Sigmoid colon (tissue), 7 donors: ENCODE results near the gene ALDH1L1. TPM values are rescaled to one million over a fixed set of nuclear protein-coding genes. Genes with fewer than 3 reads are reported as not detected.
A peak's percentile ranks its signal among the peaks of the same experiment; 100 is the strongest.

Experiments used
- DNase-seq: peaks from one replicate; pipeline ENCODE4 v3.0.0-alpha.2; 2019
- H3K27ac ChIP-seq, 4 donors: fragments of 200-600 bp; sonication (generic); one replicate each; pipeline ENCODE4 v1.5.1; 2016 to 2019; ENCODE audit warnings: mild to moderate bottlenecking in 1 of 4
- H3K27me3 ChIP-seq, 3 donors: fragments of 200-600 bp; sonication (generic); one replicate each; pipeline ENCODE4 v1.5.1; 2019; ENCODE audit warnings: mild to moderate bottlenecking in 1 of 3
- H3K36me3 ChIP-seq, 4 donors: fragments of 200-600 bp; sonication (generic); one replicate each; pipeline ENCODE4 v1.5.1; 2016 to 2019
- H3K4me1 ChIP-seq, 4 donors: fragments of 200-600 bp; sonication (generic); one replicate each; pipeline ENCODE4 v1.5.1; 2017 to 2019
- H3K4me3 ChIP-seq, 4 donors: fragments of 200-600 bp; sonication (generic); one replicate each; pipeline ENCODE4 v1.5.1; 2017 to 2019; ENCODE audit warnings: mild to moderate bottlenecking in 2 of 4, moderate library complexity in 1 of 4
- H3K9me3 ChIP-seq, 4 donors: fragments of 200-600 bp in 3 of 4; sonication (generic) in 3 of 4; one replicate each; pipeline versions ENCODE4 v1.5.1 to v1.6.1; 2013 to 2019
- EP300 ChIP-seq, 4 donors: sonication (generic); formaldehyde crosslinking; IDR thresholded peaks; one replicate each; pipeline ENCODE4 v1.6.1; 2017; ENCODE audit warnings: antibody characterized with exemption in 4 of 4
- POLR2A ChIP-seq, 2 donors: fragments of 450-650 bp; IDR thresholded peaks; one replicate each; pipeline ENCODE4 v1.6.1; 2016; ENCODE audit warnings: antibody characterized with exemption in 2 of 2, mild to moderate bottlenecking in 2 of 2, moderate library complexity in 2 of 2
- POLR2AphosphoS5 ChIP-seq, 4 donors: sonication (generic); formaldehyde crosslinking; IDR thresholded peaks; one replicate each; pipeline ENCODE4 v1.6.1; 2017; ENCODE audit warnings: antibody characterized with exemption in 4 of 4
- WGBS, 2 donors: extraction: QIAGEN DNeasy Blood & Tissue Kit; methylation state at CpG; one replicate each; pipeline ENCODE4 v1.1.7; 2013; 5-methylcytosine and 5-hydroxymethylcytosine counted together
- intact Hi-C: fragments of 100-400 bp; cut with DNase I; formaldehyde crosslinking; loops from one replicate; pipeline ENCODE4 v1.15.1; 2023
- polyA plus RNA-seq, 3 donors: library from polyadenylated mRNA; stranded (reverse); fragments of 200-250 nt; gene quantifications; one replicate each; pipeline ENCODE4 v1.2.3, GENCODE V29; 2013
- total RNA-seq, 4 donors: library from RNA; depleted of rRNA; stranded (reverse); fragments of >200 nt; gene quantifications; one replicate each; pipeline ENCODE4 v1.1.0, GENCODE V29; 2016
- TF ChIP-seq, protein P1 (sequence below), 4 experiments: fragments of 450-650 bp in 3 of 4; fragments of 200-600 bp in 1 of 4; IDR thresholded peaks; one replicate each; pipeline ENCODE4 v1.5.1; 2016 to 2019; ENCODE audit warnings: antibody characterized with exemption in 4 of 4, mild to moderate bottlenecking in 3 of 4, moderate library complexity in 2 of 4
- donor health status: healthy with polysubstance abuse.
- donor health status: Bipolar disorder and iron deficiency.
- donor health status: healthy.

Gene ALDH1L1
- total and polyA plus RNA-seq, 7 donors, result 7.2 to 32.5 (median 15.0) TPM

DNA sequence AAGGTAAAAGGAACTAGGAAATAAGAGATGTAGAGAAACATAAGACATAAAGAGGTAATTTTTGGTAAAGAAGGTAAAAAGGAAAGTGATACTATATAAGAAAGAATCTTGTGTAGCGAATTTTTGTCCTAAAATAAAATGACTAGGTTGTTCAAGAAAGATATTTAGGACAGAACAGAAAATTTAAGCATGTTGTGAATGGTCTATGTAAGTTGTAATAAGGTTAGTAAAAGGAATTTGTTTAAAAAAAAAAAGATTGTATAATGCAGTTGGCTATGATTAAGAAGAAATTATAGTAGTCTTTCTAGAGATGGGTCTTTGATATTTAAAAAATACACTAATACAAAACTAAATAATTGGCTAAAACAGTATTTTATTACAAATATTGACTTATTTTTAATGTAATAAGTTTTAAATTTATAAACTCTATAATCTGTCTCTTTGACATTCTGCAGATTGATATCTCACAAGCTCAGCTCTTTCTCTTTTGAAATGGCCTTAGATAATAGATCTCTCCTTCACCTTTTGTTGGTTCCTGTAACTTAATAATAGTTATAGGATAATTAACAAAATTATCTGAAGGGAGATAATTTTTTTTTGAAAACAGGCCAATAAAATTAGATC lies 92.7 kb downstream of the ALDH1L1 start:
- TF ChIP-seq POLR2A (IDR thresholded peaks at IDR 0.05) (no peak), EP300 (IDR thresholded peaks at IDR 0.05) (no peak), POLR2AphosphoS5 (IDR thresholded peaks at IDR 0.05) (no peak)
- TF ChIP-seq, protein P1, sequence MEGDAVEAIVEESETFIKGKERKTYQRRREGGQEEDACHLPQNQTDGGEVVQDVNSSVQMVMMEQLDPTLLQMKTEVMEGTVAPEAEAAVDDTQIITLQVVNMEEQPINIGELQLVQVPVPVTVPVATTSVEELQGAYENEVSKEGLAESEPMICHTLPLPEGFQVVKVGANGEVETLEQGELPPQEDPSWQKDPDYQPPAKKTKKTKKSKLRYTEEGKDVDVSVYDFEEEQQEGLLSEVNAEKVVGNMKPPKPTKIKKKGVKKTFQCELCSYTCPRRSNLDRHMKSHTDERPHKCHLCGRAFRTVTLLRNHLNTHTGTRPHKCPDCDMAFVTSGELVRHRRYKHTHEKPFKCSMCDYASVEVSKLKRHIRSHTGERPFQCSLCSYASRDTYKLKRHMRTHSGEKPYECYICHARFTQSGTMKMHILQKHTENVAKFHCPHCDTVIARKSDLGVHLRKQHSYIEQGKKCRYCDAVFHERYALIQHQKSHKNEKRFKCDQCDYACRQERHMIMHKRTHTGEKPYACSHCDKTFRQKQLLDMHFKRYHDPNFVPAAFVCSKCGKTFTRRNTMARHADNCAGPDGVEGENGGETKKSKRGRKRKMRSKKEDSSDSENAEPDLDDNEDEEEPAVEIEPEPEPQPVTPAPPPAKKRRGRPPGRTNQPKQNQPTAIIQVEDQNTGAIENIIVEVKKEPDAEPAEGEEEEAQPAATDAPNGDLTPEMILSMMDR (IDR thresholded peaks at IDR 0.05), result no peak
- Histone ChIP-seq H3K36me3 (no peaks in the 10 kb centered on the region), H3K4me1 (peaks cover 0 to 14% (median 8%) of the 10 kb centered on the region in 4 donors), H3K27me3 (no peaks in the 10 kb centered on the region), H3K9me3 (peaks cover 0 to 3% (median 0%) of the 10 kb centered on the region in 4 donors), H3K27ac (no peak overlapping the region), H3K4me3 (no peak overlapping the region)
- intact Hi-C loops, result no loop called here
- no peak for DNase-seq
- WGBS, 2 donors, result 90 to 91% methylated on average over 1 of the region's 1 CpG

- WGBS, 2 donors, result 77 to 79% methylated on average over 2 of the region's 2 CpGs
- intact Hi-C loops, result no loop called here
- no peak overlapping the region for H3K4me3 ChIP-seq
- TF ChIP-seq, protein P1 (IDR thresholded peaks at IDR 0.05), result no peak
- TF ChIP-seq POLR2A (IDR thresholded peaks at IDR 0.05), result no peak
- no peak for TF ChIP-seq POLR2AphosphoS5 (IDR thresholded peaks at IDR 0.05)
- TF ChIP-seq EP300 (IDR thresholded peaks at IDR 0.05), result no peak
- no peaks in the 10 kb centered on the region for H3K9me3 ChIP-seq
- H3K27me3 ChIP-seq, result no peaks in the 10 kb centered on the region
- H3K36me3 ChIP-seq, result no peaks in the 10 kb centered on the region
- no peak overlapping the region for H3K27ac ChIP-seq
- H3K4me1 ChIP-seq, result peaks cover 0 to 16% (median 10%) of the 10 kb centered on the region in 4 donors
- DNase-seq, result no peak
These were observed 94.5 kb downstream of the ALDH1L1 start for GRCh38 chr3:126085841-126086240.

DNA sequence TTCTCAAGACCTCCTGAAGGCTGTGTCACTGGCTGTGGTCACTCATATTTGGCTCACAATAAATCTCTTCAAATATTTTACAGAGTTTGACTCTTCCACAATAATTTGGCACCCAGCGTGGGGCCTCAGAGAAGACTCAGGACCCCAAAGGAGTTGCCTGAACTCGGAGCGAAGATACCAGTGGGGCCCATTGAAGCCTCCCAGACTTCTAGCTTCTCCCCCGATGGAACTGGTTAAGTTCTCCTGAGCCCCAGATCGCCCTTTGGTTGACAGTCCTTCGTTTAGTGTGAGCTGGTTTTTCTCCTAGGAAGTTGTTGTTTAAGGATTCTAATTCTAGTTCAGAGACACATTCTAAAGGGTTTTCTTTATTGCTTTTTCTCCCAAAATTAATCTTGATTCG lies 95.1 kb downstream of the ALDH1L1 start:
- Histone ChIP-seq H3K4me3 (no peak overlapping the region), H3K9me3 (no peaks in the 10 kb centered on the region), H3K27ac (no peak overlapping the region), H3K27me3 (no peaks in the 10 kb centered on the region), H3K36me3 (no peaks in the 10 kb centered on the region), H3K4me1 (peaks cover 0 to 16% (median 10%) of the 10 kb centered on the region in 4 donors)
- intact Hi-C loops, result no loop called here
- DNase-seq, result no peak
- 96% methylated on average over 7 of the region's 7 CpGs for WGBS, 2 donors
- TF ChIP-seq EP300 (IDR thresholded peaks at IDR 0.05), result no peak
- no peak for TF ChIP-seq POLR2AphosphoS5 (IDR thresholded peaks at IDR 0.05)
- TF ChIP-seq, protein P1 (IDR thresholded peaks at IDR 0.05), result no peak
- TF ChIP-seq POLR2A (IDR thresholded peaks at IDR 0.05), result no peak

GRCh38 chr3:126084768-126085180 lies 95.6 kb downstream of the ALDH1L1 start:
- 35 to 61% methylated on average over 5 of the region's 5 CpGs for WGBS, 2 donors
- Histone ChIP-seq H3K4me1 (peaks cover 0 to 16% (median 10%) of the 10 kb centered on the region in 4 donors), H3K36me3 (no peaks in the 10 kb centered on the region), H3K27ac (peak overlapping the region; percentile 90 to 92 (median 92)), H3K9me3 (no peaks in the 10 kb centered on the region), H3K27me3 (no peaks in the 10 kb centered on the region), H3K4me3 (peak overlapping the region; percentile 80 to 97 (median 84))
- DNase-seq, result no peak
- intact Hi-C loops, result loop anchor here (5.0 kb wide), 2 partner anchors 112 to 393 kb away; partner anchors contain the start of gene ZXDC
- TF ChIP-seq EP300 (IDR thresholded peaks at IDR 0.05) (no peak), POLR2A (IDR thresholded peaks at IDR 0.05) (no peak)
- TF ChIP-seq, protein P1 (IDR thresholded peaks at IDR 0.05), result no peak
